ENCODE data around the gene TIMM23.
"Not testable (repeated sequence)": the region's sequence is repeated elsewhere in the genome, so short reads cannot be mapped to it uniquely, and the experiment has no call there.

Gene TIMM23

GRCh38 chr10:45984473-45984872 lies 12.2 kb downstream of the TIMM23 start:
- not testable (repeated sequence) for H3K9me3 ChIP-seq (ENCODE audit: control insufficient read depth in 5 of 5, low read length in 5 of 5); H3K4me3 ChIP-seq (ENCODE audit: low read depth in 1 of 5, low read length in 5 of 5); H3K27ac ChIP-seq (ENCODE audit: low read depth, low read length); H3K27me3 ChIP-seq (ENCODE audit: control insufficient read depth in 5 of 5, insufficient read depth in 4 of 5, low read length in 5 of 5); H3K9ac ChIP-seq (ENCODE audit: low read length in 5 of 5); H3K4me1 ChIP-seq (ENCODE audit: control insufficient read depth in 5 of 5, insufficient read depth in 5 of 5, low read length in 5 of 5)
- H3K36me3 ChIP-seq (ENCODE audit: control insufficient read depth in 5 of 5, insufficient read depth in 5 of 5, low read length in 5 of 5) = peaks cover 6 to 15% (median 9%) of the 10 kb centered on the region in 5 donors

- not testable (repeated sequence) for H3K4me3 ChIP-seq (ENCODE audit: low read depth in 1 of 5, low read length in 5 of 5); H3K27me3 ChIP-seq (ENCODE audit: control insufficient read depth in 5 of 5, insufficient read depth in 4 of 5, low read length in 5 of 5); H3K9me3 ChIP-seq (ENCODE audit: control insufficient read depth in 5 of 5, low read length in 5 of 5); H3K27ac ChIP-seq (ENCODE audit: low read depth, low read length); H3K4me1 ChIP-seq (ENCODE audit: control insufficient read depth in 5 of 5, insufficient read depth in 5 of 5, low read length in 5 of 5); H3K9ac ChIP-seq (ENCODE audit: low read length in 5 of 5)
- peaks cover 6 to 15% (median 10%) of the 10 kb centered on the region in 5 donors for H3K36me3 ChIP-seq (ENCODE audit: control insufficient read depth in 5 of 5, insufficient read depth in 5 of 5, low read length in 5 of 5)
Observed at GRCh38 chr10:45985590-45985989, 13.3 kb downstream of the TIMM23 start.

DNA sequence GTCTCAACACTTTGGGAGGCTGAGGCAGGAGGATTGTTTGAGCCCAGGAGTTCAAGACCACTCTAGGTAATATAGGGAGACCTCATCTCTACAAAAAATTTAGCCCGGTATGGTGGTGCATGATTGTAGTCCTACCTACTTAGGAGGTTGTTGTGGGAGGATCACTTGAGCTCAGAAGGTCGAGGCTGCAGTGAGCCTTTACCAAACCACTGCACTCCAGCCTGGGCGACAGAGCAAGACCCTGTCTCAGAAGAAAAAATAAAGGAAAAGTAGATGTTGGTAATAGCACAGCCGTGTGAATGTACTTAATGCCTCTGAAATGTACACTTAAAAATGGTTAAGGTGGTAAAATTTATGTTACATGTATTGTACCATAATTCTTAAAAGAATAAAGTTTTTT lies 25.3 kb downstream of the TIMM23 start:
- H3K27me3 ChIP-seq (ENCODE audit: control insufficient read depth in 5 of 5, insufficient read depth in 4 of 5, low read length in 5 of 5) = no peaks in the 10 kb centered on the region
- H3K9me3 ChIP-seq (ENCODE audit: control insufficient read depth in 5 of 5, low read length in 5 of 5) = no peaks in the 10 kb centered on the region
- H3K4me3 ChIP-seq (ENCODE audit: low read depth in 1 of 5, low read length in 5 of 5) = no peak overlapping the region
- no peak overlapping the region for H3K9ac ChIP-seq (ENCODE audit: low read length in 5 of 5)
- no peak overlapping the region for H3K27ac ChIP-seq (ENCODE audit: low read depth, low read length)
- no peaks in the 10 kb centered on the region for H3K4me1 ChIP-seq (ENCODE audit: control insufficient read depth in 5 of 5, insufficient read depth in 5 of 5, low read length in 5 of 5)
- peaks cover 9 to 47% (median 20%) of the 10 kb centered on the region in 5 donors for H3K36me3 ChIP-seq (ENCODE audit: control insufficient read depth in 5 of 5, insufficient read depth in 5 of 5, low read length in 5 of 5)

GRCh38 chr10:45997994-45998763 lies 25.9 kb downstream of the TIMM23 start:
- H3K4me1 ChIP-seq (ENCODE audit: control insufficient read depth in 5 of 5, insufficient read depth in 5 of 5, low read length in 5 of 5) = no peaks in the 10 kb centered on the region
- no peaks in the 10 kb centered on the region for H3K9me3 ChIP-seq (ENCODE audit: control insufficient read depth in 5 of 5, low read length in 5 of 5)
- no peak overlapping the region for H3K9ac ChIP-seq (ENCODE audit: low read length in 5 of 5)
- H3K36me3 ChIP-seq (ENCODE audit: control insufficient read depth in 5 of 5, insufficient read depth in 5 of 5, low read length in 5 of 5) = peaks cover 12 to 47% (median 23%) of the 10 kb centered on the region in 5 donors
- H3K27me3 ChIP-seq (ENCODE audit: control insufficient read depth in 5 of 5, insufficient read depth in 4 of 5, low read length in 5 of 5) = no peaks in the 10 kb centered on the region
- no peak overlapping the region for H3K4me3 ChIP-seq (ENCODE audit: low read depth in 1 of 5, low read length in 5 of 5)
- peak overlapping the region; percentile 1 for H3K27ac ChIP-seq (ENCODE audit: low read depth, low read length)

DNA sequence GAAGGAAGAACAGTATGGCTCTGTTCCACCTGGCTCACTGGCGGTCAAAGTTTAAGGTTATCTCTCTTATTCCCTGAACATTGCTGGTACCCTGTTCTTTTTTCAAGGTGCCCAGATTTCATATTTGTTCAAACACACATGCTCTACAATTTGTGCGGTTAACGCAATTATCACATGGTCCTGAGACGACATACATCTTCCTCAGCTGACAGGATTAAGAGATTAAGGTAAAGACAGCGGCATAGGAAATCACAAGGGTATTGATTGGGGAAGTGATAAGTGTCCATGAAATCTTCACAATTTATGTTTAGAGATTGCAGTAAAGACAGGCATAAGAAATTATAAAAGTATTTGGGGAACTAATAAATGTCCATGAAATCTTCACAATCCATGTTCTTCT lies 27.7 kb downstream of the TIMM23 start:
- H3K4me3 ChIP-seq (ENCODE audit: low read depth in 1 of 5, low read length in 5 of 5); H3K27me3 ChIP-seq (ENCODE audit: control insufficient read depth in 5 of 5, insufficient read depth in 4 of 5, low read length in 5 of 5); H3K27ac ChIP-seq (ENCODE audit: low read depth, low read length); H3K4me1 ChIP-seq (ENCODE audit: control insufficient read depth in 5 of 5, insufficient read depth in 5 of 5, low read length in 5 of 5); H3K9ac ChIP-seq (ENCODE audit: low read length in 5 of 5); H3K9me3 ChIP-seq (ENCODE audit: control insufficient read depth in 5 of 5, low read length in 5 of 5): not testable (repeated sequence)
- peaks cover 21 to 60% (median 37%) of the 10 kb centered on the region in 5 donors for H3K36me3 ChIP-seq (ENCODE audit: control insufficient read depth in 5 of 5, insufficient read depth in 5 of 5, low read length in 5 of 5)

- H3K4me3 ChIP-seq (ENCODE audit: low read depth in 1 of 5, low read length in 5 of 5) = no peak overlapping the region
- H3K9me3 ChIP-seq (ENCODE audit: control insufficient read depth in 5 of 5, low read length in 5 of 5) = no peaks in the 10 kb centered on the region
- H3K27me3 ChIP-seq (ENCODE audit: control insufficient read depth in 5 of 5, insufficient read depth in 4 of 5, low read length in 5 of 5) = no peaks in the 10 kb centered on the region
- no peaks in the 10 kb centered on the region for H3K4me1 ChIP-seq (ENCODE audit: control insufficient read depth in 5 of 5, insufficient read depth in 5 of 5, low read length in 5 of 5)
- H3K27ac ChIP-seq (ENCODE audit: low read depth, low read length) = no peak overlapping the region
- H3K36me3 ChIP-seq (ENCODE audit: control insufficient read depth in 5 of 5, insufficient read depth in 5 of 5, low read length in 5 of 5) = peaks cover 27 to 66% (median 43%) of the 10 kb centered on the region in 5 donors
- no peak overlapping the region for H3K9ac ChIP-seq (ENCODE audit: low read length in 5 of 5)
Observed at GRCh38 chr10:46000538-46000937, 28.2 kb downstream of the TIMM23 start.

- Histone ChIP-seq H3K9me3 (ENCODE audit: control insufficient read depth in 5 of 5, low read length in 5 of 5) (no peaks in the 10 kb centered on the region), H3K36me3 (ENCODE audit: control insufficient read depth in 5 of 5, insufficient read depth in 5 of 5, low read length in 5 of 5) (peaks cover 33 to 73% (median 50%) of the 10 kb centered on the region in 5 donors), H3K9ac (ENCODE audit: low read length in 5 of 5) (no peak overlapping the region), H3K27ac (ENCODE audit: low read depth, low read length) (no peak overlapping the region), H3K4me3 (ENCODE audit: low read depth in 1 of 5, low read length in 5 of 5) (no peak overlapping the region), H3K4me1 (ENCODE audit: control insufficient read depth in 5 of 5, insufficient read depth in 5 of 5, low read length in 5 of 5) (no peaks in the 10 kb centered on the region), H3K27me3 (ENCODE audit: control insufficient read depth in 5 of 5, insufficient read depth in 4 of 5, low read length in 5 of 5) (no peaks in the 10 kb centered on the region)
Observed at GRCh38 chr10:46001187-46001756, 29.0 kb downstream of the TIMM23 start.

- H3K4me1 ChIP-seq (ENCODE audit: control insufficient read depth in 5 of 5, insufficient read depth in 5 of 5, low read length in 5 of 5); H3K27ac ChIP-seq (ENCODE audit: low read depth, low read length); H3K4me3 ChIP-seq (ENCODE audit: low read depth in 1 of 5, low read length in 5 of 5); H3K9me3 ChIP-seq (ENCODE audit: control insufficient read depth in 5 of 5, low read length in 5 of 5); H3K9ac ChIP-seq (ENCODE audit: low read length in 5 of 5); H3K27me3 ChIP-seq (ENCODE audit: control insufficient read depth in 5 of 5, insufficient read depth in 4 of 5, low read length in 5 of 5): not testable (repeated sequence)
- peaks cover 41 to 83% (median 60%) of the 10 kb centered on the region in 5 donors for H3K36me3 ChIP-seq (ENCODE audit: control insufficient read depth in 5 of 5, insufficient read depth in 5 of 5, low read length in 5 of 5)
Observed at GRCh38 chr10:46002189-46002687, 29.9 kb downstream of the TIMM23 start.

- no peak overlapping the region for H3K4me3 ChIP-seq (ENCODE audit: low read depth in 1 of 5, low read length in 5 of 5)
- H3K9me3 ChIP-seq (ENCODE audit: control insufficient read depth in 5 of 5, low read length in 5 of 5) = no peaks in the 10 kb centered on the region
- no peak overlapping the region for H3K9ac ChIP-seq (ENCODE audit: low read length in 5 of 5)
- H3K27me3 ChIP-seq (ENCODE audit: control insufficient read depth in 5 of 5, insufficient read depth in 4 of 5, low read length in 5 of 5) = no peaks in the 10 kb centered on the region
- H3K27ac ChIP-seq (ENCODE audit: low read depth, low read length) = peak overlapping the region; percentile 9
- H3K36me3 ChIP-seq (ENCODE audit: control insufficient read depth in 5 of 5, insufficient read depth in 5 of 5, low read length in 5 of 5) = peaks cover 44 to 89% (median 68%) of the 10 kb centered on the region in 5 donors
- no peaks in the 10 kb centered on the region for H3K4me1 ChIP-seq (ENCODE audit: control insufficient read depth in 5 of 5, insufficient read depth in 5 of 5, low read length in 5 of 5)
Observed at GRCh38 chr10:46002916-46003693, 30.8 kb downstream of the TIMM23 start.

- Histone ChIP-seq H3K4me3 (ENCODE audit: low read depth in 1 of 5, low read length in 5 of 5) (no peak overlapping the region), H3K9ac (ENCODE audit: low read length in 5 of 5) (no peak overlapping the region), H3K9me3 (ENCODE audit: control insufficient read depth in 5 of 5, low read length in 5 of 5) (no peaks in the 10 kb centered on the region), H3K27me3 (ENCODE audit: control insufficient read depth in 5 of 5, insufficient read depth in 4 of 5, low read length in 5 of 5) (no peaks in the 10 kb centered on the region), H3K36me3 (ENCODE audit: control insufficient read depth in 5 of 5, insufficient read depth in 5 of 5, low read length in 5 of 5) (peaks cover 55 to 98% (median 80%) of the 10 kb centered on the region in 5 donors), H3K4me1 (ENCODE audit: control insufficient read depth in 5 of 5, insufficient read depth in 5 of 5, low read length in 5 of 5) (peaks cover 0 to 4% (median 0%) of the 10 kb centered on the region in 5 donors), H3K27ac (ENCODE audit: low read depth, low read length) (no peak overlapping the region)
Observed at GRCh38 chr10:46004963-46005362, 32.7 kb downstream of the TIMM23 start.

Data from subcutaneous abdominal adipose tissue (tissue), 5 donors.